GM23338 (cell line): ENCODE results near the gene CPT1A. TPM values are rescaled to one million over a fixed set of nuclear protein-coding genes. Genes with fewer than 3 reads are reported as not detected.

Source experiments
- ATAC-seq: fragments of 200-7000 bp; cut with Tn5 transposase; 3 replicates; pipeline ENCODE4 v1.9.1; 2020
- DNase-seq: peaks from one replicate; pipeline ENCODE4 v3.0.0-alpha.2; 2015; ENCODE audit warnings: low spot score
- H2AFZ ChIP-seq: fragments of 200-600 bp; sonication (generic); 2 replicates; pipeline ENCODE4 v1.8.0; 2016; ENCODE audit warnings: antibody characterized with exemption, mild to moderate bottlenecking, moderate library complexity
- H3F3A ChIP-seq: fragments of 200-600 bp; sonication (generic); replicated peaks from 2 replicates; pipeline ENCODE4 v1.8.0; 2017; ENCODE audit warnings: antibody characterized with exemption, mixed run types, low read depth
- H3K27ac ChIP-seq: fragments of 200-600 bp; sonication (generic); 2 replicates; pipeline ENCODE4 v1.6.1; 2016; ENCODE audit warnings: low read depth
- H3K27me3 ChIP-seq: fragments of 200-600 bp; sonication (generic); 2 replicates; pipeline ENCODE4 v1.8.0; 2016; ENCODE audit warnings: mild to moderate bottlenecking, mixed run types, moderate library complexity; ENCODE audit not compliant: insufficient read depth
- H3K36me3 ChIP-seq: fragments of 200-600 bp; sonication (generic); 2 replicates; pipeline ENCODE4 v1.8.0; 2016; ENCODE audit warnings: mild to moderate bottlenecking; ENCODE audit not compliant: insufficient read depth
- H3K4me1 ChIP-seq: fragments of 200-600 bp; sonication (generic); 2 replicates; pipeline ENCODE4 v1.8.0; 2016; ENCODE audit warnings: mild to moderate bottlenecking, moderate library complexity; ENCODE audit not compliant: insufficient read depth
- H3K4me2 ChIP-seq: fragments of 200-600 bp; sonication (generic); 2 replicates; pipeline ENCODE4 v1.7.1; 2017; ENCODE audit warnings: mixed run types
- H3K4me3 ChIP-seq: fragments of 200-600 bp; sonication (generic); 2 replicates; pipeline ENCODE4 v1.6.1; 2016; ENCODE audit warnings: mixed run types
- H3K79me2 ChIP-seq: fragments of 200-600 bp; sonication (generic); replicated peaks from 2 replicates; pipeline ENCODE4 v1.8.0; 2017; ENCODE audit warnings: mild to moderate bottlenecking; ENCODE audit not compliant: insufficient read depth
- H3K9me2 ChIP-seq: fragments of 200-600 bp; sonication (generic); 2 replicates; pipeline ENCODE4 v1.8.0; 2017; ENCODE audit not compliant: insufficient read depth
- H4K20me1 ChIP-seq: fragments of 200-600 bp; sonication (generic); replicated peaks from 2 replicates; pipeline ENCODE4 v1.8.0; 2017; ENCODE audit warnings: mild to moderate bottlenecking; ENCODE audit not compliant: insufficient read depth
- H3K27ac Mint-ChIP-seq: 2 replicates; pipeline ENCODE4 v1.8.0; 2020; ENCODE audit warnings: inconsistent platforms, mild to moderate bottlenecking, moderate library complexity, mixed read lengths
- H3K27me3 Mint-ChIP-seq: 3 replicates; pipeline ENCODE4 v1.8.0; 2022; ENCODE audit warnings: low read depth, mild to moderate bottlenecking, moderate library complexity, mixed read lengths, inconsistent platforms; ENCODE audit not compliant: insufficient read depth, poor library complexity
- H3K36me3 Mint-ChIP-seq: 3 replicates; pipeline ENCODE4 v1.8.0; 2021; ENCODE audit warnings: low read depth, mild to moderate bottlenecking, inconsistent platforms, moderate library complexity, mixed read lengths
- H3K4me1 Mint-ChIP-seq: 3 replicates; pipeline ENCODE4 v1.8.0; 2020; ENCODE audit warnings: mild to moderate bottlenecking, inconsistent platforms, mixed read lengths
- H3K4me3 Mint-ChIP-seq: 3 replicates; pipeline ENCODE4 v1.8.0; 2021; ENCODE audit warnings: moderate library complexity, mild to moderate bottlenecking, inconsistent platforms, mixed read lengths
- H3K9me3 Mint-ChIP-seq: 3 replicates; pipeline ENCODE4 v1.8.0; 2020; ENCODE audit warnings: moderate library complexity, mild to moderate bottlenecking, inconsistent platforms, mixed read lengths
- CREB1 ChIP-seq: fragments of 250-450 bp; sonication (Bioruptor Pico); IDR thresholded peaks from 2 replicates; pipeline ENCODE4 v1.5.0; 2020; ENCODE audit warnings: low read depth, mild to moderate bottlenecking, moderate library complexity
- POLR2AphosphoS5 ChIP-seq: IDR thresholded peaks from 2 replicates; pipeline ENCODE4 v1.6.1; 2016; ENCODE audit warnings: antibody characterized with exemption, low read depth
- STAT1 ChIP-seq: IDR thresholded peaks from one replicate; pipeline ENCODE4 v1.6.1; 2016; ENCODE audit warnings: antibody characterized with exemption; ENCODE audit not compliant: unreplicated experiment
- ZNF114 ChIP-seq: fragments of 250-450 bp; sonication (Bioruptor Pico); IDR thresholded peaks from 2 replicates; pipeline ENCODE4 v1.5.0; 2020; ENCODE audit warnings: mild to moderate bottlenecking, moderate library complexity
- ZNF331 ChIP-seq: fragments of 250-450 bp; sonication (Bioruptor Pico); IDR thresholded peaks from 2 replicates; pipeline ENCODE4 v1.5.0; 2020; ENCODE audit warnings: low read depth, mild to moderate bottlenecking, moderate library complexity
- polyA plus RNA-seq: library from polyadenylated mRNA; unstranded; fragments of >200 nt; fragmentation: Nextera tagmentation; extraction: Ambion mirVana; gene quantifications from 2 replicates; pipeline ENCODE4 v1.2.1, GENCODE V29; 2016
- total RNA-seq: library from RNA; depleted of rRNA; stranded (reverse); fragments of >200 nt; shearing (Covaris generic); gene quantifications from 2 replicates; pipeline ENCODE4 v1.2.3, GENCODE V29; 2014
- TF ChIP-seq, protein P1 (sequence below), 2 experiments: fragments of 200-600 bp in 1 of 2; sonication (generic) in 1 of 2; conservative IDR thresholded peaks; 2 replicates each; pipeline versions ENCODE4 v1.5.1 to v1.6.1; 2016 to 2017; ENCODE audit warnings: antibody characterized with exemption in 2 of 2, low read depth in 2 of 2, mild to moderate bottlenecking in 2 of 2, moderate library complexity in 1 of 2
- TF ChIP-seq, protein P2 (sequence below): IDR thresholded peaks from 2 replicates; pipeline ENCODE4 v1.6.1; 2016; ENCODE audit warnings: antibody characterized with exemption
- TF ChIP-seq, protein P3 (sequence below): IDR thresholded peaks from one replicate; pipeline ENCODE4 v1.6.1; 2018; ENCODE audit warnings: antibody characterized with exemption; ENCODE audit not compliant: unreplicated experiment
- TF ChIP-seq, protein P4 (sequence below): fragments of 250-450 bp; sonication (Bioruptor Pico); IDR thresholded peaks from 2 replicates; pipeline ENCODE4 v1.5.0; 2020; ENCODE audit warnings: mild to moderate bottlenecking, moderate library complexity

The CPT1A gene
- total and polyA plus RNA-seq, 2 experiments from 2014 or later, result 2.6 to 9.5 TPM

DNA sequence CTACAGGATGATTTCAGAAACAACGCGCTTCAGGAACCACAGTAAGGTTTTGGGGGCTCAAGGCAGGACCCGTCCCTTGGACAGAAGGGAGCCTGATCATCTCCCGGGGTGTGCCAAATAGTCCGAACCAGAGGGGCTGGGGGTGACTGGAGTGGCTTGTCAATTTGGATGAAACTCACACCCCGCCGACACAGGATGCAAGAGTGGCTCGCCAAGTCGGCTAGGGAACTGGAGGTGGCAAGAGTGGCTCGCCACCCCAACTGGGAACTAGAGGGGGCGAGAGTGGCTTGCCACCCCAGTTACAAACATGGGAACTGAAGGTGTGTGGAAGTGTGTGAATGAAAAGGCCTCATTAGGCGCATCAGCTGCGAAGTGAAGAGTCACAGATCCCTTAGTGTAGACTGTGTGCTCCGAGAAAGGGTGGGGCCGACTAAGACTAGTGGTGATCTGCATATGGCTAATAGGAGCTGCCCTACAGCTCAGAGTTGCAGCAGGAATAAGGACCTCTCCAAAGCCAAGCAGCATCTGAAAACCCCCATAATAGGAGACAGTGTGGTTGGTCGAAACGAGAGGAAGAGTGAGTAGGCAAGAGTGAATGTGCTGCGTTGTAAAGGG lies 26.6 kb upstream of the CPT1A start (continued):
- TF ChIP-seq, protein P1, sequence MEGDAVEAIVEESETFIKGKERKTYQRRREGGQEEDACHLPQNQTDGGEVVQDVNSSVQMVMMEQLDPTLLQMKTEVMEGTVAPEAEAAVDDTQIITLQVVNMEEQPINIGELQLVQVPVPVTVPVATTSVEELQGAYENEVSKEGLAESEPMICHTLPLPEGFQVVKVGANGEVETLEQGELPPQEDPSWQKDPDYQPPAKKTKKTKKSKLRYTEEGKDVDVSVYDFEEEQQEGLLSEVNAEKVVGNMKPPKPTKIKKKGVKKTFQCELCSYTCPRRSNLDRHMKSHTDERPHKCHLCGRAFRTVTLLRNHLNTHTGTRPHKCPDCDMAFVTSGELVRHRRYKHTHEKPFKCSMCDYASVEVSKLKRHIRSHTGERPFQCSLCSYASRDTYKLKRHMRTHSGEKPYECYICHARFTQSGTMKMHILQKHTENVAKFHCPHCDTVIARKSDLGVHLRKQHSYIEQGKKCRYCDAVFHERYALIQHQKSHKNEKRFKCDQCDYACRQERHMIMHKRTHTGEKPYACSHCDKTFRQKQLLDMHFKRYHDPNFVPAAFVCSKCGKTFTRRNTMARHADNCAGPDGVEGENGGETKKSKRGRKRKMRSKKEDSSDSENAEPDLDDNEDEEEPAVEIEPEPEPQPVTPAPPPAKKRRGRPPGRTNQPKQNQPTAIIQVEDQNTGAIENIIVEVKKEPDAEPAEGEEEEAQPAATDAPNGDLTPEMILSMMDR (conservative IDR thresholded peaks at IDR 0.05; ENCODE audit: low read depth in 2 of 2), result no peak
- TF ChIP-seq, protein P2, sequence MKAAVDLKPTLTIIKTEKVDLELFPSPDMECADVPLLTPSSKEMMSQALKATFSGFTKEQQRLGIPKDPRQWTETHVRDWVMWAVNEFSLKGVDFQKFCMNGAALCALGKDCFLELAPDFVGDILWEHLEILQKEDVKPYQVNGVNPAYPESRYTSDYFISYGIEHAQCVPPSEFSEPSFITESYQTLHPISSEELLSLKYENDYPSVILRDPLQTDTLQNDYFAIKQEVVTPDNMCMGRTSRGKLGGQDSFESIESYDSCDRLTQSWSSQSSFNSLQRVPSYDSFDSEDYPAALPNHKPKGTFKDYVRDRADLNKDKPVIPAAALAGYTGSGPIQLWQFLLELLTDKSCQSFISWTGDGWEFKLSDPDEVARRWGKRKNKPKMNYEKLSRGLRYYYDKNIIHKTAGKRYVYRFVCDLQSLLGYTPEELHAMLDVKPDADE, result no peak

DNA sequence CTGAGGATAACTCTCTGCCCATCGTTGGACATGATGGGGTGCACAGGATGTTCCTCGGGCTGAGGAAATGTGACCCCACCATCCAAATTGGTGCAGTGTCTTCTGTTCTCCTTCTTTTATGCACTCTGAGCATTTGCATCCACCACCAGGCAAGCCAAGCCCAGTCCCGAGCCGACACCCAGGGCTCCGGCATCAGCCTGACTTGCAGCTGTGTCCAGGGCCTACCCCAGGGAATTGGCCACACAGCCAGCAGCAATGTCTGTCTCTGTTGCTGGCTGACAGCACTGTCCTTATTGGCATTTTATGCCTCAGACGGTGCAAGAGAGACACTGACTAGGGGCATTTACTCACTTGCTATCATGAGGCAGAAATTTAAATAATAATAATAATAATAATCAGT lies 25.4 kb upstream of the CPT1A start:
- no peak overlapping the region for H3K4me3 Mint-ChIP-seq
- peaks cover 16% of the 10 kb centered on the region for H3K4me1 ChIP-seq
- no peak for DNase-seq
- TF ChIP-seq POLR2AphosphoS5, result no peak
- TF ChIP-seq, protein P2, result no peak
- TF ChIP-seq, protein P3, sequence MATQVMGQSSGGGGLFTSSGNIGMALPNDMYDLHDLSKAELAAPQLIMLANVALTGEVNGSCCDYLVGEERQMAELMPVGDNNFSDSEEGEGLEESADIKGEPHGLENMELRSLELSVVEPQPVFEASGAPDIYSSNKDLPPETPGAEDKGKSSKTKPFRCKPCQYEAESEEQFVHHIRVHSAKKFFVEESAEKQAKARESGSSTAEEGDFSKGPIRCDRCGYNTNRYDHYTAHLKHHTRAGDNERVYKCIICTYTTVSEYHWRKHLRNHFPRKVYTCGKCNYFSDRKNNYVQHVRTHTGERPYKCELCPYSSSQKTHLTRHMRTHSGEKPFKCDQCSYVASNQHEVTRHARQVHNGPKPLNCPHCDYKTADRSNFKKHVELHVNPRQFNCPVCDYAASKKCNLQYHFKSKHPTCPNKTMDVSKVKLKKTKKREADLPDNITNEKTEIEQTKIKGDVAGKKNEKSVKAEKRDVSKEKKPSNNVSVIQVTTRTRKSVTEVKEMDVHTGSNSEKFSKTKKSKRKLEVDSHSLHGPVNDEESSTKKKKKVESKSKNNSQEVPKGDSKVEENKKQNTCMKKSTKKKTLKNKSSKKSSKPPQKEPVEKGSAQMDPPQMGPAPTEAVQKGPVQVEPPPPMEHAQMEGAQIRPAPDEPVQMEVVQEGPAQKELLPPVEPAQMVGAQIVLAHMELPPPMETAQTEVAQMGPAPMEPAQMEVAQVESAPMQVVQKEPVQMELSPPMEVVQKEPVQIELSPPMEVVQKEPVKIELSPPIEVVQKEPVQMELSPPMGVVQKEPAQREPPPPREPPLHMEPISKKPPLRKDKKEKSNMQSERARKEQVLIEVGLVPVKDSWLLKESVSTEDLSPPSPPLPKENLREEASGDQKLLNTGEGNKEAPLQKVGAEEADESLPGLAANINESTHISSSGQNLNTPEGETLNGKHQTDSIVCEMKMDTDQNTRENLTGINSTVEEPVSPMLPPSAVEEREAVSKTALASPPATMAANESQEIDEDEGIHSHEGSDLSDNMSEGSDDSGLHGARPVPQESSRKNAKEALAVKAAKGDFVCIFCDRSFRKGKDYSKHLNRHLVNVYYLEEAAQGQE, result no peak
- TF ChIP-seq, protein P4, sequence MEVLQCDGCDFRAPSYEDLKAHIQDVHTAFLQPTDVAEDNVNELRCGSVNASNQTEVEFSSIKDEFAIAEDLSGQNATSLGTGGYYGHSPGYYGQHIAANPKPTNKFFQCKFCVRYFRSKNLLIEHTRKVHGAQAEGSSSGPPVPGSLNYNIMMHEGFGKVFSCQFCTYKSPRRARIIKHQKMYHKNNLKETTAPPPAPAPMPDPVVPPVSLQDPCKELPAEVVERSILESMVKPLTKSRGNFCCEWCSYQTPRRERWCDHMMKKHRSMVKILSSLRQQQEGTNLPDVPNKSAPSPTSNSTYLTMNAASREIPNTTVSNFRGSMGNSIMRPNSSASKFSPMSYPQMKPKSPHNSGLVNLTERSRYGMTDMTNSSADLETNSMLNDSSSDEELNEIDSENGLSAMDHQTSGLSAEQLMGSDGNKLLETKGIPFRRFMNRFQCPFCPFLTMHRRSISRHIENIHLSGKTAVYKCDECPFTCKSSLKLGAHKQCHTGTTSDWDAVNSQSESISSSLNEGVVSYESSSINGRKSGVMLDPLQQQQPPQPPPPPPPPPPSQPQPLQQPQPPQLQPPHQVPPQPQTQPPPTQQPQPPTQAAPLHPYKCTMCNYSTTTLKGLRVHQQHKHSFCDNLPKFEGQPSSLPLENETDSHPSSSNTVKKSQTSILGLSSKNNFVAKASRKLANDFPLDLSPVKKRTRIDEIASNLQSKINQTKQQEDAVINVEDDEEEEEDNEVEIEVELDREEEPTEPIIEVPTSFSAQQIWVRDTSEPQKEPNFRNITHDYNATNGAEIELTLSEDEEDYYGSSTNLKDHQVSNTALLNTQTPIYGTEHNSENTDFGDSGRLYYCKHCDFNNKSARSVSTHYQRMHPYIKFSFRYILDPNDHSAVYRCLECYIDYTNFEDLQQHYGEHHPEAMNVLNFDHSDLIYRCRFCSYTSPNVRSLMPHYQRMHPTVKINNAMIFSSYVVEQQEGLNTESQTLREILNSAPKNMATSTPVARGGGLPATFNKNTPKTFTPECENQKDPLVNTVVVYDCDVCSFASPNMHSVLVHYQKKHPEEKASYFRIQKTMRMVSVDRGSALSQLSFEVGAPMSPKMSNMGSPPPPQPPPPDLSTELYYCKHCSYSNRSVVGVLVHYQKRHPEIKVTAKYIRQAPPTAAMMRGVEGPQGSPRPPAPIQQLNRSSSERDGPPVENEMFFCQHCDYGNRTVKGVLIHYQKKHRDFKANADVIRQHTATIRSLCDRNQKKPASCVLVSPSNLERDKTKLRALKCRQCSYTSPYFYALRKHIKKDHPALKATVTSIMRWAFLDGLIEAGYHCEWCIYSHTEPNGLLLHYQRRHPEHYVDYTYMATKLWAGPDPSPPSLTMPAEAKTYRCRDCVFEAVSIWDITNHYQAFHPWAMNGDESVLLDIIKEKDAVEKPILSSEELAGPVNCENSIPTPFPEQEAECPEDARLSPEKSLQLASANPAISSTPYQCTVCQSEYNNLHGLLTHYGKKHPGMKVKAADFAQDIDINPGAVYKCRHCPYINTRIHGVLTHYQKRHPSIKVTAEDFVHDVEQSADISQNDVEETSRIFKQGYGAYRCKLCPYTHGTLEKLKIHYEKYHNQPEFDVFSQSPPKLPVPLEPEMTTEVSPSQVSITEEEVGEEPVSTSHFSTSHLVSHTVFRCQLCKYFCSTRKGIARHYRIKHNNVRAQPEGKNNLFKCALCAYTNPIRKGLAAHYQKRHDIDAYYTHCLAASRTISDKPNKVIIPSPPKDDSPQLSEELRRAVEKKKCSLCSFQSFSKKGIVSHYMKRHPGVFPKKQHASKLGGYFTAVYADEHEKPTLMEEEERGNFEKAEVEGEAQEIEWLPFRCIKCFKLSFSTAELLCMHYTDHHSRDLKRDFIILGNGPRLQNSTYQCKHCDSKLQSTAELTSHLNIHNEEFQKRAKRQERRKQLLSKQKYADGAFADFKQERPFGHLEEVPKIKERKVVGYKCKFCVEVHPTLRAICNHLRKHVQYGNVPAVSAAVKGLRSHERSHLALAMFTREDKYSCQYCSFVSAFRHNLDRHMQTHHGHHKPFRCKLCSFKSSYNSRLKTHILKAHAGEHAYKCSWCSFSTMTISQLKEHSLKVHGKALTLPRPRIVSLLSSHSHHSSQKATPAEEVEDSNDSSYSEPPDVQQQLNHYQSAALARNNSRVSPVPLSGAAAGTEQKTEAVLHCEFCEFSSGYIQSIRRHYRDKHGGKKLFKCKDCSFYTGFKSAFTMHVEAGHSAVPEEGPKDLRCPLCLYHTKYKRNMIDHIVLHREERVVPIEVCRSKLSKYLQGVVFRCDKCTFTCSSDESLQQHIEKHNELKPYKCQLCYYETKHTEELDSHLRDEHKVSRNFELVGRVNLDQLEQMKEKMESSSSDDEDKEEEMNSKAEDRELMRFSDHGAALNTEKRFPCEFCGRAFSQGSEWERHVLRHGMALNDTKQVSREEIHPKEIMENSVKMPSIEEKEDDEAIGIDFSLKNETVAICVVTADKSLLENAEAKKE, result no peak
- no peak for TF ChIP-seq STAT1
- TF ChIP-seq ZNF114 (CRISPR knock-in tag), result no peak
- no peak for TF ChIP-seq ZNF331 (CRISPR knock-in tag)
- TF ChIP-seq CREB1 (CRISPR knock-in tag), result no peak

More for the DNA sequence above, 25.4 kb upstream of the CPT1A start:
- no peaks in the 10 kb centered on the region for H3K79me2 ChIP-seq
- H4K20me1 ChIP-seq, result no peaks in the 10 kb centered on the region
- no peaks in the 10 kb centered on the region for H3K36me3 ChIP-seq
- no peaks in the 10 kb centered on the region for H3K9me2 ChIP-seq
- H3K27ac Mint-ChIP-seq, result no peak overlapping the region
- peaks cover 25% of the 10 kb centered on the region for H3K27me3 Mint-ChIP-seq
- H2AFZ ChIP-seq, result no peak overlapping the region
- H3K27ac ChIP-seq, result no peak overlapping the region
- H3K27me3 ChIP-seq, result no peaks in the 10 kb centered on the region
- H3K4me3 ChIP-seq, result no peak overlapping the region
- ATAC-seq, result no peak
- no peak overlapping the region for H3K4me2 ChIP-seq
- H3K4me1 Mint-ChIP-seq, result peaks cover 37% of the 10 kb centered on the region
- H3K9me3 Mint-ChIP-seq, result peaks cover 12% of the 10 kb centered on the region; the same call in 2 of the 3 replicates
- peaks cover 3% of the 10 kb centered on the region; the same call in 2 of the 3 replicates for H3K36me3 Mint-ChIP-seq
- H3F3A ChIP-seq, result no peaks in the 10 kb centered on the region
